IPS-NIHi7 (cell line): ENCODE measurements around the gene UPK3BL2.
"Not testable (repeated sequence)": the region's sequence is repeated elsewhere in the genome, so short reads cannot be mapped to it uniquely, and the experiment has no call there.

Experiments
- DNase-seq: peaks from one replicate; pipeline ENCODE4 v3.0.0; 2012; ENCODE audit warnings: mixed read lengths; ENCODE audit errors: extremely low spot score

Gene UPK3BL2

GRCh38 chr7:102494473-102495149 is 48.9 kb downstream of the UPK3BL2 start:
- not testable (repeated sequence) for DNase-seq

- not testable (repeated sequence) for DNase-seq
These were observed 49.5 kb downstream of the UPK3BL2 start for GRCh38 chr7:102494026-102494425.

- not testable (repeated sequence) for DNase-seq
These were observed 50.1 kb downstream of the UPK3BL2 start for GRCh38 chr7:102493220-102493935.

GRCh38 chr7:102490529-102491075 is 52.9 kb downstream of the UPK3BL2 start:
- DNase-seq: not testable (repeated sequence)
